Epithelial cell of prostate (primary cell): ENCODE results near the gene RNF130.

Experiments used
- DNase-seq: peaks from one replicate; pipeline ENCODE4 v3.0.0-alpha.2; 2011; ENCODE audit warnings: low read depth, low spot score
- H3K27ac ChIP-seq: fragments of 450-650 bp; 2 replicates; pipeline ENCODE4 v1.5.1; 2017; ENCODE audit warnings: mild to moderate bottlenecking

Gene RNF130, protein sequence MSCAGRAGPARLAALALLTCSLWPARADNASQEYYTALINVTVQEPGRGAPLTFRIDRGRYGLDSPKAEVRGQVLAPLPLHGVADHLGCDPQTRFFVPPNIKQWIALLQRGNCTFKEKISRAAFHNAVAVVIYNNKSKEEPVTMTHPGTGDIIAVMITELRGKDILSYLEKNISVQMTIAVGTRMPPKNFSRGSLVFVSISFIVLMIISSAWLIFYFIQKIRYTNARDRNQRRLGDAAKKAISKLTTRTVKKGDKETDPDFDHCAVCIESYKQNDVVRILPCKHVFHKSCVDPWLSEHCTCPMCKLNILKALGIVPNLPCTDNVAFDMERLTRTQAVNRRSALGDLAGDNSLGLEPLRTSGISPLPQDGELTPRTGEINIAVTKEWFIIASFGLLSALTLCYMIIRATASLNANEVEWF

DNA sequence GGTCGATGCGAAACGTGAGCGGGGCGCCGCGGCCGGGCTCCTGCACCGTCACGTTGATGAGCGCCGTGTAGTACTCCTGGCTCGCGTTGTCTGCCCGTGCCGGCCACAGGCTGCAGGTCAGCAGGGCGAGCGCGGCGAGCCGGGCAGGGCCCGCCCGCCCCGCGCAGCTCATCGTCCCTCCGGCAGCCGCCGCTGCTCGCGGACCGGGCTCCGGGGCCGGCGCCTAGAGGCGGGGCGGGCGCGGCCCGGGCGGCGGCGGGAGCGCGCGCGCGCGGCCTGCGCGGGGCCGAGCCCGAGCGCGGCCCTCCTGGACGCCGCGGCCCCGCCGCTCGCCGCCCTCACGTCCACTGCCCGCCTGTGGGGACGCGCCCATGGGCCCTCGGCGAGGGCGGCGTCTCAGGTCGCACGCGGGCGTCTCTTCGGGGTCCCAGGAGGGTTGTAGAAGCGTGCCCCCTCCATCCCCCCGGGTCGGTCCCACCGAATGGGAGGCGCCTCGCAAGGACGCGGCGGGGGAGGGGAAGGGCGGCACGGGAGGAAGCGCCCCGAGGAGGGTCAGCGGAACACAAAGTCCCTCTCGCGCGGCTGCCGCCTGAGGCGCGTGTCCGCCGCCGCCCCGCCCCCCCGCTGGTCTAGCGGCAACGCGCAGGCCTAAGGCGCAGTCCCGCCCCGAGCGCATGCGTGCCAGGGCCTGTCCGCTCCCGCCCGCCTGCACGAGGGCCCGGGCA, at the start of gene RNF130:
Gene RNF130 (minus strand): TSS at position 229 of the 725 bp plus-strand sequence. CDS start 57 bp downstream, at position 172.
- peak within 1 kb of the TSS; percentile 70 for H3K27ac ChIP-seq
- DNase-seq, result peak; percentile 55

DNA sequence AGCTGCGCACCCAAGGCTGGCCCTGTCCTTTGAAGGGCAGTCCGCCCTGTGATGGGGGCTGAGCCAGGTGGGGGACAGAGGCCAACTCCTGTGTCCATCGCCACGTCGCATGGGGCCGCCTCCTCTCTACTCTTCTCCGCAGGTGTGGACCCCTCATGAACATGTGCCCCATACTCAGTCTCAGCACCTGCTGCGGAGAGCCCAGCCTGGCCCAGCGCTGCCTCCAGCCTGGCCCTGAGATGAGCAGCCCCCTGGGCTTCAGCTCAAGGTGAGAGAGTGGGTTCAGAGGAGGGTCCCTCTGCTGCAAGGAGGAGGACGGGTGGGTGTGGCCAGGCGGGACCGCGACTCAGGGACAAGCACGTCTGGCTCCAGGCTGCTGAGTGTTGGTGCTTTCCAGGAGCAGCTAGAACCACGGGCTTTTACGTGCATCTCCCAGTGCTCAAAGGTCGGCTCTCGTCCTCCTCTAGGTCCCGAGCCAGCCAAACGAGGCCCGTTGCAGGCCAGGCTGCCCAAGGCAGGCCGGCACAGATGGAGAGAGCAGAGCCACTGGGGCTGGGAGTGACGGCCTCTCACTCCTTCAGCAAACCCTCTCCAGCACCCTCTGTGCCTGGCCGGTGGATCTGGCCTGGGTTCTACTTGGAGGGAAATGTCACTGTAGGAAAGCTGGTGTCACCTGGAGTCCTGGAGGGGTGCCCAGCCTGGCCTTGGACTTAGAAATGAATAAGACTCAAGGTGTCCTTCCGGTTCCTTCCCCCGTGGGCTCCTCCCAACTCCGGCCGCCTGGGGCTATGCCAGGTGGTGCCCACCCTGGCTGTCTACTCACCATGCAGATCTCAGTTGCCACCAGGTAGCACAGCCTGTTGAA, 48.9 kb upstream of the RNF130 start:
- no peak overlapping the region for H3K27ac ChIP-seq
- no peak for DNase-seq

DNA sequence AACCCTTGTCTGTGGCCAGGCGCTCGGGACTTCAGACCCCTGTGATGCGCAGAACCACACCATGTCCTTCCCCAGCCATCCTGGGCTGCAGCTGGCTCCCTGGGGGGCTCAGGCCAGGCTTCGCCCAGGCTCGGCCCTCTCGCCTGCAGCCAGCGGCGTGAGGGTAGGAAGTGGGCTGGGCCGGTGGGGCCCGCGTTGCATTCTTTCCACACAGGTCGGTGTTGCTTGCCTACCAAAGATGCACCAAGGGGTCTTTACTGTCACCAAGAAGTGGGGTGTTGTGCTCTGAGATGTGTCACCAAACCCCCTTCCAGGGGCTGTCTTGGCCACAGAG, 48.3 kb upstream of the RNF130 start:
- H3K27ac ChIP-seq, result no peak overlapping the region
- DNase-seq, result no peak

DNA sequence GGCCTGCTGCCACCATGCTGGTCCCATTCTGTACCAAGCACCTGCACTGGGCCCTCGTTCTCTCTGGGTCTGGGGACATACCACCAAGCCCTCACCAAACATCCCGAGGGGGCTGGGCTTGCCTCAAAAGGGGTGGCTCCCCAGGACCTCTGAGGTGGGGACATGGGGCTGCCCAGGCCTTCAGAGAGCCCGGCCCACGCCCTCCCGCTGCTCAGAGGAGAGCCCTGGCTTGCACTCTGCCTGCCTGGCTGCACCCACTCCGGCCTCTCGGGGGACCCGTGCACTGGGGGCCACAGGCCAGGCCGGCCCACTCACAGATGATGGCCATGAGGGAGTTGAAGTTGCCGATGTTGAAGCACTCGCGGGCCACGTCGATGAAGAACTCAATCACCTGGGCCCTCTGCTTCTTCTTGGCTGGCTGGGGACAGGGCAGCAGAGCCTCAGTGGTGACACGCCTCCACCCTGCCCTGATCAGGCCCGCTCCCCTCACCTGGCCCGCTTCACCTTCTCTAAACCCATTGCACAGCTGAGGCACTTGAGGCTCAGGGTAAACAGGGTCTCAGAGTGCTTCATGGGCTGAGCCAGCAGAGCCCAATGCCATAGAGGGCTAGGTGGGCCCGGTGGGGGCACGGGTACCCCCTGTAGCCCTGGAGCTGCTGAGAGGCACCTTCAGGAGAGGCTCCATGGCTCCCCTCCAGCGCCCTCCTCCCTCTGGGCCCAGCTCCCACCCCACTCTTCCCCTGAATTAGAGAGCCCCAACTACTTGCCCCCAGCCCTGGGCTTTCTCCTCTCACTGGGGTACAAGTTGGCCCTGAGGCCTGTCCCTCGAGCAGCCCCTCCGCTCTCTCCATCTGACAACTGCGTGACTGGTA, 47.7 kb upstream of the RNF130 start:
- DNase-seq, result no peak

DNA sequence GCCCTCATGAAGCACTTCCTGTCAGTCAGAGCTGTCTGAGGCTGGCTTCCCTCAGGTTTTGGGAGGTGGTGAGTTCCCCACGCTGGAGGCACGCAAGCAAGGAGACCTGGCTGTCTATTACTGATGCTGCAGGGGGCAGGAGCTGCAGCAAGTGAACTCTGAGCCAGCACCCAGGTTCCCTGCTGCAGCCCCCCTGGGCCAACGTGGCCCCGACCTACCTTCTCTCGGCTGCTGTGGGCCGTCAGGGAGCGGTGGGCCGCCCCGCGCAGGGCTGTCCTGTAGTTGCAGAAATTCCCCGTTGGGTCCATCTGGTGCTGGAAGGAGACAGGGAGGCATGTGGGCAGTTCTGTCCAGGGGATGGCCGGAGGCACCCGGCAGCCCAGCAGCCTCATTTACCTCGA, 46.8 kb upstream of the RNF130 start:
- DNase-seq, result no peak
- H3K27ac ChIP-seq, result no peak overlapping the region

More for the DNA sequence above, 47.7 kb upstream of the RNF130 start:
- no peak overlapping the region for H3K27ac ChIP-seq

DNA sequence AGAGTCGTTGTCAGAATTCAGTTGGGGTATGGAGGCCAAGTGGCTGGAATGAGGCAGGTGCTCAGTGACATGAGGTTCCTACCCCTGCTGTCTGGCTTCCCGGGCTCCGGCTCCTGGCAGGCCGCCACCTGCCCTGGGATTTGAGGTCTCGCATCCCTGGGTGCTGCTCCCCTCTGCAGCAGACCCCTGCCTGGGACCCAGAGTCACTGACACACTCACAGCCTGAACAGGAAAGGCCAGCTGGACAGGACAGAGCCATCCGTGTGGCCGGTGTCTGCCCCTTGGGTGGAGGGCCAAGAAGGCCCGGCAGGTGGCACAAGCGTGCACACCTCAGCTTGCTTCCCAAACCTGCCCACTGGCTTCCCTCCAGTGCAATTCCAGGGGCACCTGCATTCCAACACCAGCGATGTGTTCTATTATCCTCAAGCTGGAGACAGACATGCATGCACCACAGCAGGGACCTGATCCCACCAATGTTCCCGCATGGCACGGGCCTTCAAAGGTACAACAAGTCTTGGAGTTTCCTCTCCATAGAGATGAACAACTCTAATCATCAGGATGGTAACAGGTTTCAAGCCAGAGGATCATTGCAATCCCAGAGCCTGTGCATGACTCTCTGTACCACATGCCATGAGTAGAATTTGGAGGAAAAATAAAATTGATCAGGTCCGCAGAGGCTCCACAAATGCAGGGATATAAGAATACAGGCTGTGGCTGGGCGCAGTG, 45.6 kb upstream of the RNF130 start:
- no peak overlapping the region for H3K27ac ChIP-seq
- no peak for DNase-seq

DNA sequence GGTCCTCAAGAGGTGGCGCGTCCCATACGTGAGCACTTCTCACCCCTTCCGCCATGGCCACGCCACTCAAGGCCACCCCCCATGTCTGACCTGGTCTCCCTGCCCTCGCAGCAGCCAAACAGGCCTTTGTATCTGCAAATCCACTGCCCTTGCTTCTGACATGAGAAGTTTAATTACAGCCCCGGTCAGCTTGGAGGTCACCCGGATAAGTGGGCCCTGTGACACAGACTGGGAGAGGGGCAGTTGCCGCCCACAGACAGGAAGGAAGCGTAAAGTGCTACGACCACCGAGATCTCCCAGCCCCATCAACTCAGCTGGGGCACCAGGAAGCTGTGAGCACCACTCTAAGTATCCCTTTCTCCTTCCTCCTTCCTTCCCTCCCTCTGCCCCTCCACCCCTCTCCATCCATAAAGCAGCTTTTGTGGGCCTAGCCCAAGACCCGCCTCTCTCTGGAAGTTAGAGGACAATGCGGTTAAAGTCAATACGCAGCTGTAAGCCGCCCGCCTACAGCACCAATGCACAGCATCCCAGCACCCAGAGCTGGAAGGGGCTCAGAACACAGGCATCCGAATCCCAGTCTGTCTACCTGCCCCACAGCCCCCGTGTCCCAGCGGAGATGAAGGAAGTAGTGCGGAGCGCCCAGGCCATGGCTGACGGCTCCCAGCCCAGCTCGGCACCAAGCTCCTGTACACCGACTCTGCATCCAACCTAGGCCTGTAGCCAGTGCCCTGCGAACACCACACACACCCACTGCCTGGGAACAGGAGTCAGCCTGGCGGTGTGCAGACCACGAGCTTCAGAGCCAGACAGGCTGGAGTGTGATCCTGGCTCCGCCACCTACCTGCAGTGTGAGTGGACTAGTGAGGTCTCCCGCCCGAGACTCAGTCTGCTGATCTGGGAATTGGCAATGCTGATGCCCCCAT, 44.8 kb upstream of the RNF130 start:
- no peak for DNase-seq

DNA sequence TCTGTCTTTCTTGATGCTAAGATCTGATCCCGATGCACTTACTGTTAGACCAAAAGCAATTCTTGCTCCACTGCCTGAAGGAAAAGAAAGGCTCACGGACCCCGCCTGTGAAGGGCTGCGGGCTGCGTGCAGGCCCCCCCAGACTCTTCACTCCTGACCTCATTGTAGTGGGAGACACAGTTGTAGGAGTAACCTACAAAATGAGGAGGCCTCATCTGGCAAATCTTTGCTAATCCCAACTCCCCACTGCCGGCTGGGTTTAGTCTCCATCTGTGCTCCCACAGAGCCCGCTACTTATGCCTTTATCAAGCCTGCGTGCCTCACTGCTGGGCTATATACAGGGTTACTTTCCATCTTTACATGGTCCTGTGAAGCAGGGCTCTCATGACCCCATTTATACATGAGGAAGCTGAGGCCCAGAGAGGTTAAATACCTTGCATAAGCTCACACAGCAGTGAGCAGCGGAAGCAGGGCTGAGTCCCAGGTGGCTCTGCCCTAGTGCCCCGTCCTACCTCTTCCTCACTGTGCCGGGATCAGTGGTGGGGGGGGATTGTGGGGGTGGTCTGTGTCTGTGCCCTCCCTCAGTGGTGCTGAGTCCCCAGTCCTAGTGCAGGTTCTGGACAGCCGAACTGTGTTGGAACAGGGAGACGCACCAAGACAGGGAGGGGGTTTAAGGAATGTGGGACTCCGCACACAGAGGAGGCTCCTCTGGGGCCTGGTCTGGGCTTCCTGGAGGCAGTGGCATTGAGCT, 43.9 kb upstream of the RNF130 start:
- no peak for DNase-seq
- H3K27ac ChIP-seq, result no peak overlapping the region

More for the DNA sequence above, 44.8 kb upstream of the RNF130 start:
- no peak overlapping the region for H3K27ac ChIP-seq

DNA sequence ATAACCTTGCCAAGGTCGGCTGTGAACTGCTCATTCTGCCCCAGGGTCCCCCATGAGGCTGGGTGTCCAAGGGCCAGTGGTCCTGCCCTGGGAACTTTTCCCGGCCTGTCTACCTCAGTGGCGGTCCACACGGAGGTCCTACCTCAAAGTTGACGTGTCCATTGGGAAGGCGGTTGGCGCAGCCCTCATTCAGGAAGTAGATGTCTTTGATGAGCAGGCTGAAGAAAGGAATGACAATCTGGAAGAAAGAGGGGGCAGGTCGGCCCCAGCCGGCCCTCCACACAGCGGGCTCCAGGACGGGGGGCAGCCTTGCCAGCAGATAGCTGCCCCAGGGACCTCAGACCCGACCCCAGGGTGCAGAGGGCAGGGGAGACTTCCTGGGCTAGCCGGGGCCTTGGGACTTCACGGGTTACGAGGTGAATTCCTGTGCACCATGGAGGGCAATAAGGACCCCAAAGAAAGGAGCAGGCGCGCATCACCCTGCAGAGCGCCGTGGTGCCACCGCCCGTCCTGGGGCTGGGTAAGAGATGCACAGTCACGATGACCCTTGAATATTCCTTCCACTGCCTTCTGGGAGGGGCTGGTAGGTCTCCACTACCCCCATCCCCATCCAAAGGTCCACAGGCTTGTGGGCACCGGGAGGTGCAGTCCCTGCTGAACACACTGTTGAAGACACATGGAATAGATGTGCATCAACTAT, 42.9 kb upstream of the RNF130 start:
- DNase-seq, result no peak

DNA sequence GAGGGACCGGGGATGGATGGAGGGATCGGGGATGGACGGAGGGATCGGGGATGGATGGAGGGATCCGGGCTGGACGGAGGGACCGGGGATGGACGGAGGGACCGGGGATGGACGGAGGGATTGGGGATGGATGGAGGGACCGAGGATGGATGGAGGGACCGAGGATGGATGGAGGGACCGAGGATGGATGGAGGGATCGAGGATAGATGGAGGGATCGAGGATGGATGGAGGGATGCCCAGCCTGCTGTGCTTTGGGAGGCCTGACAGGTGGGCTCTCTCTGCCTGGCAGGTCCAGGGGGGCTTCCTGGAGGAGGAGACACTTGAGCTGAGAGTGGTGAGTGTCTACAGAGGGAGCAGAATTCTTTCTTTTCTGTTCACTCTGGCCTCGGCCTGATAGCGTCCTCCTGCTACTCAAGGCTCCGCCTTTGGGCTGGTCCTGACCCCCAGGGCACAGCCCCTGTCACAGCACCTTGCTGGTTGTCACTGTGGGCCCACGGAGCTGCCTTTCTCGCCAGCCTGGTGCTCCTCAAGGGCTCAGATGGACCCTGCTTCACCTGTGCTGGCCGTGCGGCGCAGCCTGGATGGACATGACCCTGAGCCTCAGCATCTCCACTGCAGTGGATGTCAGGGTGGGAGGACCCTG, 42.2 kb upstream of the RNF130 start:
- DNase-seq, result no peak
- H3K27ac ChIP-seq, result no peak overlapping the region

More for the DNA sequence above, 42.9 kb upstream of the RNF130 start:
- no peak overlapping the region for H3K27ac ChIP-seq

DNA sequence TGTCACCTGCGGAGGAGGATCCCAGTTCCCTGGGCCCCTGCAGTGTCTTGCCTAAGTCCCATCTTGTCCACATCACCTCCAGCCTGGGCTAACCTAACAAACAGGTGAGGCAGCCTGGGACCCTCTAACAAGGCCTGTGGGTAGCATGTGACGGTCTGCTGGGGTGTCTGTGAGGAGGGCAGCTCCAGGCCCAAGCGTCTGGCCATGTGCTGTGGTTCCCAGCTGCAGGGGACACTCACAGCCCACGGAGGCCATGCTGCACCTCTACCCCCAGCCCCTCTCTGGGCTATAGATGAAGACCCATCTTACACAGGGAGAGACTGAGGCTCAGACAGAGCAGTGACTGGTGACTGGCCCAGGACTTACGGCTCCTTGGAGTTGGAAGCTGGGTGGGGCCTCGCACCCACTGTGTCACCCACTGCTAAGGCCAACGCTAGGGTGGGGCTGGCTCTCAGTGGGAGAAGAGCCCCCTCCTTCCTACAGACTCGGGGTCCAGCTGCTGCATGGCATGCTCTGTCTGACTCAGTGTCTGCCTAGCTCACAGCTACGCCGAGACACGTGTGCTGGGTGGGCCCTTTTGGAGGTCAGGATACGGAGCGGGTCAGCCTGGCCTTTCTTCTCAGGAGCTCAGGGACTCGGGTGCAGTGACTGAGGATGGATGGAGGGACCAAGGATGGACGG, 40.8 kb upstream of the RNF130 start:
- H3K27ac ChIP-seq, result no peak overlapping the region
- no peak for DNase-seq

DNA sequence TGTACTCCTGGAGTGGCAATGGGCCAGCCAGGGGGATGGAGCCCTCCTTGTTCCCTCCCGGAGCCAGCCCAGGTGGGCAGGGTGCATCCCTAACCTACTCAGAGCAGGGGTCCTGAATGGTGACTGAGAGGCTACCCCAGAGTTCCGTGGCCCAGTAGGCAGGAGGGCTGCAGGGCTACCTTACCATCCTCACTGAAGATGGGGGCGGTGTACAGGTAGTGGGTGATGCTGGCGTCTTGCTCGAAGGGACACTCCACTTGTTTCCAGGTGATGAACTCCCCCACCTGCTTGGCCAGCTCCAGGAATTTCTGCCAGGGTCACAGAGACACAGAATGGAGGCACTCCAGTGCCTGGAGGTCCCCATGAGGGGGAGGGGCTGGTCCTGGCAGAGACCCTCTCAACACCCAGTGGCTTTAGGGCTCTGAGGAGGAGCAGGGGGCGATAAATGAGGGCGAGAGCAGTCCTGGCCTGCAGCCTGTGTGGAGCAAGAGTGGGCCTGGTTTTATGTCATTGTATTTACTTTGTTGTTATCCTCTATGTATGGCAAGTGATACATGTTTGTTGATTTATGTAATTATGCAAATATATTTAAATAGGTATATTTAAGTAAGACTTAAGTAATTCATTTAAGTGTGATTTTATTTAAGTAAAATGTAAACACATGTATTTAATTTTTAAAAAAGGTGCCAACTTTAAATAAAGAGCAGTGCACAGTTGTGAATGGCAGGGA, 39.9 kb upstream of the RNF130 start:
- DNase-seq, result no peak
- H3K27ac ChIP-seq, result no peak overlapping the region

DNA sequence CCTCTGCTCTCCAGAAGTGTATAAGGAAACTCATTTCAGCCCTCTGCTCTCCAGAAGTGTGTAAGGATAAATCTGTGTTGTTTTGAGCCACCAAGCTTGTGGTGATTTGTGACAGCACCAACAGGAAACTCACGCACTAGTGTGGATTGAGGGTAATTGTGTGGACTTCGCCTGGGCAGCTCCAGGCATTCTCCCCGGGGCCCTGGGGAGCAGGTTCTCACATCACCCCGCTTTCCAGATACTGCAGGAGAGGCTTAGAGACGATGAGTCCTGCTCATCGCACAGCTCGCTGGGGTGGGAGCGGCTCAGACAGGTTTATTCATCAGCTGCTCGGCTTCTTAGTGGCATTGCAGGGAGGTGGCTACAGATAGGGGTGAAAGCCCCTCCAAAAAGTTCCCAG, 38.4 kb upstream of the RNF130 start:
- no peak overlapping the region for H3K27ac ChIP-seq
- DNase-seq, result no peak

DNA sequence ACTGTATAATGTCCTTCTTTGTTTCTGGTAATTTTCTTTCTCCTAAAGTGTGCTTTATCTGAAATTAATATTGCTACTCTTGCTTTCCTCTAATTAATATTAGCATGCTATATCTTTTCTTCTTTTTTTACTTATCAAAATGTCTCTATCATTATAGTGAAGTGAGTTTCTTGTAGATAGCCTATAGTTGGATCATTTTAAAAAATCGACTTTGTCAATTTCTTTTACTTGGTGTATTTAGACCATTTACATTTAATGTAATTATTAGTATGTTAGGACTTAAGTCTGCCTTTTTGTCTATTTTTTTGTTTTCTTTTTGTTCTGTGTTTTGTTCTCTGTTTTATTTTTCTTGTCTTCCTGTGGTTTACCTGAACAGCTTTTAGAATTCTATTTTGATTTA, 35.4 kb upstream of the RNF130 start:
- no peak overlapping the region for H3K27ac ChIP-seq
- DNase-seq, result no peak

DNA sequence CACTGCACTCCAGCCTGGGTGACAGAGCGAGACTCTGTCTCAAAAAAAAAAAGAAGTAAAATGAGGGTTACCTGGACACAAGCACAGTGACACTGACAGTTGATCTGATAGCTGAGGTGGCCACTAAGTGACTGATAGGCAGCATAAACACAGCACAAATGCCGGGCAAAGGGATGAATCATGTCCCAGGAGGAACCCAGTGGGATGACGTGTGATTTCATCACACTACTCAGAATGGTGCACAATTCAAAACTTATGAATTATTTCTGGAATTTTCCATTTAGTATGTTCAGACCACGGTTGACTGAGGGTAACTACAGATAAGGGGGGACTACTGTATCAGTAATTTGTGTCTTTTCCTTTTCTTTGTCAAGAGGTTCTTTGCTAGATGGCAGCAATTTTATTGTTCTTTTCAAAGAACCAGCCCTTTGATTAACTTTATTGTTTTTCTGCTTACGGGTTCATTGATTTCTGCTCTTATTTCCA, 34.3 kb upstream of the RNF130 start:
- H3K27ac ChIP-seq, result no peak overlapping the region
- no peak for DNase-seq
